Measurements from ENCODE around the gene KLK12.

KLK12 gene

GRCh38 chr19:50981587-50982146 is 53.1 kb downstream of the KLK12 start:
- DNase-seq (ENCODE audit: low read depth in 2 of 2): no peak

- DNase-seq (ENCODE audit: low read depth in 2 of 2): no peak
These were observed 54.6 kb downstream of the KLK12 start for GRCh38 chr19:50980208-50980607.

GRCh38 chr19:50979758-50980157 is 55.0 kb downstream of the KLK12 start:
- DNase-seq (ENCODE audit: low read depth in 2 of 2): no peak

All from fibroblast of skin of left biceps (primary cell).